Stimulated activated naive CD8-positive, alpha-beta T cell treated with anti-CD3 and anti-CD28 coated beads, Interleukin-15, Interleukin-2, amounts not matched to agents 100 ng/mL and 50 ng/mL, for 24 hours (primary cell): ENCODE measurements around the gene R3HDM4.
"Not testable (repeated sequence)": the region's sequence is repeated elsewhere in the genome, so short reads cannot be mapped to it uniquely, and the experiment has no call there.

Source experiments
- H3K27ac Mint-ChIP-seq: one replicate; pipeline ENCODE4 v1.8.0; 2021; ENCODE audit warnings: mild to moderate bottlenecking, mixed read lengths
- H3K27me3 Mint-ChIP-seq: one replicate; pipeline ENCODE4 v1.8.0; 2021; ENCODE audit warnings: mixed read lengths
- H3K36me3 Mint-ChIP-seq: one replicate; pipeline ENCODE4 v1.8.0; 2021; ENCODE audit warnings: low read depth, mixed read lengths
- H3K4me1 Mint-ChIP-seq: one replicate; pipeline ENCODE4 v1.8.0; 2021; ENCODE audit warnings: low read depth, mixed read lengths
- H3K4me3 Mint-ChIP-seq: one replicate; pipeline ENCODE4 v1.8.0; 2021; ENCODE audit warnings: mild to moderate bottlenecking, mixed read lengths
- H3K9me3 Mint-ChIP-seq: one replicate; pipeline ENCODE4 v1.8.0; 2021; ENCODE audit warnings: mixed read lengths

R3HDM4 gene

GRCh38 chr19:913080-913748 lies at the start of gene R3HDM4:
Gene R3HDM4, minus strand, starts transcription at chr19:913219. Its CDS starts 62 bp downstream, at chr19:913157.
- peak within 1 kb of the TSS; percentile 79 for H3K4me3 Mint-ChIP-seq
- peak within 1 kb of the TSS; percentile 85 for H3K27ac Mint-ChIP-seq
- H3K27me3 Mint-ChIP-seq: peaks cover 3% of the 10 kb centered on the region
- H3K9me3 Mint-ChIP-seq: no peaks in the 10 kb centered on the region
- no peaks in the 10 kb centered on the region for H3K36me3 Mint-ChIP-seq
- H3K4me1 Mint-ChIP-seq: peaks cover 31% of the 10 kb centered on the region

- peaks cover 4% of the 10 kb centered on the region for H3K4me1 Mint-ChIP-seq
- H3K27me3 Mint-ChIP-seq: no peaks in the 10 kb centered on the region
- H3K9me3 Mint-ChIP-seq: no peaks in the 10 kb centered on the region
- no peak overlapping the region for H3K4me3 Mint-ChIP-seq
- peaks cover 4% of the 10 kb centered on the region for H3K36me3 Mint-ChIP-seq
- no peak overlapping the region for H3K27ac Mint-ChIP-seq
Measured at GRCh38 chr19:961866-962620, 49.0 kb upstream of the R3HDM4 start.

- Mint-ChIP-seq H3K9me3 (no peaks in the 10 kb centered on the region), H3K36me3 (peaks cover 4% of the 10 kb centered on the region)
Measured at GRCh38 chr19:960601-960938, 47.6 kb upstream of the R3HDM4 start.

GRCh38 chr19:960020-960419 lies 47.0 kb upstream of the R3HDM4 start:
- H3K9me3 Mint-ChIP-seq: no peaks in the 10 kb centered on the region
- H3K27ac Mint-ChIP-seq: no peak overlapping the region
- H3K4me1 Mint-ChIP-seq: peaks cover 4% of the 10 kb centered on the region
- no peaks in the 10 kb centered on the region for H3K27me3 Mint-ChIP-seq
- peaks cover 1% of the 10 kb centered on the region for H3K36me3 Mint-ChIP-seq
- H3K4me3 Mint-ChIP-seq: no peak overlapping the region

More at GRCh38 chr19:960601-960938, 47.6 kb upstream of the R3HDM4 start:
- Mint-ChIP-seq H3K27ac (no peak overlapping the region), H3K4me1 (peaks cover 4% of the 10 kb centered on the region), H3K27me3 (no peaks in the 10 kb centered on the region), H3K4me3 (no peak overlapping the region)

- Mint-ChIP-seq H3K27me3 (no peaks in the 10 kb centered on the region), H3K27ac (no peak overlapping the region), H3K36me3 (no peaks in the 10 kb centered on the region)
Measured at GRCh38 chr19:958967-959855, 46.2 kb upstream of the R3HDM4 start.

GRCh38 chr19:957578-957977 lies 44.6 kb upstream of the R3HDM4 start:
- H3K27me3 Mint-ChIP-seq, H3K36me3 Mint-ChIP-seq, H3K4me1 Mint-ChIP-seq, H3K9me3 Mint-ChIP-seq, H3K27ac Mint-ChIP-seq, H3K4me3 Mint-ChIP-seq: not testable (repeated sequence)

More at GRCh38 chr19:958967-959855, 46.2 kb upstream of the R3HDM4 start:
- Mint-ChIP-seq H3K4me3 (peak overlapping the region; percentile 15), H3K4me1 (peaks cover 4% of the 10 kb centered on the region), H3K9me3 (no peaks in the 10 kb centered on the region)

- Mint-ChIP-seq H3K4me1 (peaks cover 4% of the 10 kb centered on the region), H3K9me3 (no peaks in the 10 kb centered on the region), H3K27ac (no peak overlapping the region), H3K4me3 (no peak overlapping the region), H3K27me3 (no peaks in the 10 kb centered on the region), H3K36me3 (no peaks in the 10 kb centered on the region)
Measured at GRCh38 chr19:956766-957440, 43.9 kb upstream of the R3HDM4 start.

- Mint-ChIP-seq H3K4me1 (peaks cover 4% of the 10 kb centered on the region), H3K27me3 (no peaks in the 10 kb centered on the region), H3K4me3 (no peak overlapping the region), H3K9me3 (no peaks in the 10 kb centered on the region), H3K27ac (no peak overlapping the region), H3K36me3 (no peaks in the 10 kb centered on the region)
Measured at GRCh38 chr19:955803-956765, 43.1 kb upstream of the R3HDM4 start.

- Mint-ChIP-seq H3K9me3 (no peaks in the 10 kb centered on the region), H3K4me3 (no peak overlapping the region), H3K4me1 (peaks cover 4% of the 10 kb centered on the region)
Measured at GRCh38 chr19:954672-955494, 41.9 kb upstream of the R3HDM4 start.

GRCh38 chr19:954272-954671 lies 41.3 kb upstream of the R3HDM4 start:
- Mint-ChIP-seq H3K27me3 (no peaks in the 10 kb centered on the region), H3K27ac (no peak overlapping the region), H3K9me3 (no peaks in the 10 kb centered on the region), H3K4me3 (no peak overlapping the region), H3K4me1 (peaks cover 4% of the 10 kb centered on the region), H3K36me3 (no peaks in the 10 kb centered on the region)

More at GRCh38 chr19:954672-955494, 41.9 kb upstream of the R3HDM4 start:
- Mint-ChIP-seq H3K27me3 (no peaks in the 10 kb centered on the region), H3K27ac (no peak overlapping the region), H3K36me3 (no peaks in the 10 kb centered on the region)

GRCh38 chr19:953445-954271 lies 40.6 kb upstream of the R3HDM4 start:
- Mint-ChIP-seq H3K27me3 (no peaks in the 10 kb centered on the region), H3K27ac (no peak overlapping the region), H3K36me3 (no peaks in the 10 kb centered on the region), H3K9me3 (no peaks in the 10 kb centered on the region), H3K4me3 (no peak overlapping the region), H3K4me1 (peaks cover under 1% of the 10 kb centered on the region)

GRCh38 chr19:952680-953444 lies 39.8 kb upstream of the R3HDM4 start:
- Mint-ChIP-seq H3K9me3 (no peaks in the 10 kb centered on the region), H3K4me3 (no peak overlapping the region), H3K27ac (no peak overlapping the region), H3K4me1 (no peaks in the 10 kb centered on the region), H3K27me3 (no peaks in the 10 kb centered on the region), H3K36me3 (no peaks in the 10 kb centered on the region)
